Measurements from ENCODE around the gene ST8SIA6. TPM values are rescaled to one million over a fixed set of nuclear protein-coding genes. Genes with fewer than 3 reads are reported as not detected.

ST8SIA6 gene
- total and polyA plus RNA-seq, 9 of the 15 experiments (the other 6 are each of a cell fraction or from before 2014, with no cell fraction given) = 0.69 to 6.7 (median 5.0) TPM

DNA sequence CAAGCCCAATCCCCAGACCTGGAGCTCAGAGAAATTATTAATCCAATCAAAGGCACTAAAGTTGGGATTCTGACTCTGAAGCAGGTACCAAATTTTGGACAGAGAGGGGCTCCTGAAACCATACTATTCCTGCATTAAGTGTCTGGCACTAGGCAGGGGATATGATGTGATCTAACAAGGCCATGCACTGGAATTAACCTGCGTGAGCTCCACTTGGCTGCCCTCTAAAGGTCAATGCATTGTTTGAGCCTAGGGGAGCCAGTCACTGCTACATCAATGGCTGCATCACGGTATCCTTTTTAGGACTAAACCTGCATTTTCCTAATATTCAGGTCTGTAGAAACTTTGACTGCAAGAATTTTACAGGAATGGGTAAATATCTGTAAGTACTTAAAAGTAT is 42.1 kb downstream of the ST8SIA6 start (continued):
- no peak for TF ChIP-seq USF1 (CRISPR knock-in tag; IDR thresholded peaks at IDR 0.05)
- no peak for TF ChIP-seq NR0B1 (IDR thresholded peaks at IDR 0.05; ENCODE audit: partially characterized antibody)
- TF ChIP-seq, protein P1, sequence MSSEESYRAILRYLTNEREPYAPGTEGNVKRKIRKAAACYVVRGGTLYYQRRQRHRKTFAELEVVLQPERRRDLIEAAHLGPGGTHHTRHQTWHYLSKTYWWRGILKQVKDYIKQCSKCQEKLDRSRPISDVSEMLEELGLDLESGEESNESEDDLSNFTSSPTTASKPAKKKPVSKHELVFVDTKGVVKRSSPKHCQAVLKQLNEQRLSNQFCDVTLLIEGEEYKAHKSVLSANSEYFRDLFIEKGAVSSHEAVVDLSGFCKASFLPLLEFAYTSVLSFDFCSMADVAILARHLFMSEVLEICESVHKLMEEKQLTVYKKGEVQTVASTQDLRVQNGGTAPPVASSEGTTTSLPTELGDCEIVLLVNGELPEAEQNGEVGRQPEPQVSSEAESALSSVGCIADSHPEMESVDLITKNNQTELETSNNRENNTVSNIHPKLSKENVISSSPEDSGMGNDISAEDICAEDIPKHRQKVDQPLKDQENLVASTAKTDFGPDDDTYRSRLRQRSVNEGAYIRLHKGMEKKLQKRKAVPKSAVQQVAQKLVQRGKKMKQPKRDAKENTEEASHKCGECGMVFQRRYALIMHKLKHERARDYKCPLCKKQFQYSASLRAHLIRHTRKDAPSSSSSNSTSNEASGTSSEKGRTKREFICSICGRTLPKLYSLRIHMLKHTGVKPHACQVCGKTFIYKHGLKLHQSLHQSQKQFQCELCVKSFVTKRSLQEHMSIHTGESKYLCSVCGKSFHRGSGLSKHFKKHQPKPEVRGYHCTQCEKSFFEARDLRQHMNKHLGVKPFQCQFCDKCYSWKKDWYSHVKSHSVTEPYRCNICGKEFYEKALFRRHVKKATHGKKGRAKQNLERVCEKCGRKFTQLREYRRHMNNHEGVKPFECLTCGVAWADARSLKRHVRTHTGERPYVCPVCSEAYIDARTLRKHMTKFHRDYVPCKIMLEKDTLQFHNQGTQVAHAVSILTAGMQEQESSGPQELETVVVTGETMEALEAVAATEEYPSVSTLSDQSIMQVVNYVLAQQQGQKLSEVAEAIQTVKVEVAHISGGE (CRISPR knock-in tag; IDR thresholded peaks at IDR 0.05) = no peak
- TF ChIP-seq, protein P2, sequence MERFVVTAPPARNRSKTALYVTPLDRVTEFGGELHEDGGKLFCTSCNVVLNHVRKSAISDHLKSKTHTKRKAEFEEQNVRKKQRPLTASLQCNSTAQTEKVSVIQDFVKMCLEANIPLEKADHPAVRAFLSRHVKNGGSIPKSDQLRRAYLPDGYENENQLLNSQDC (CRISPR knock-in tag; IDR thresholded peaks at IDR 0.05) = no peak
- no peak for TF ChIP-seq PREB (CRISPR knock-in tag; IDR thresholded peaks at IDR 0.05)
- no peak for TF ChIP-seq HDAC8 (tag; IDR thresholded peaks at IDR 0.05)
- TF ChIP-seq, protein P3, sequence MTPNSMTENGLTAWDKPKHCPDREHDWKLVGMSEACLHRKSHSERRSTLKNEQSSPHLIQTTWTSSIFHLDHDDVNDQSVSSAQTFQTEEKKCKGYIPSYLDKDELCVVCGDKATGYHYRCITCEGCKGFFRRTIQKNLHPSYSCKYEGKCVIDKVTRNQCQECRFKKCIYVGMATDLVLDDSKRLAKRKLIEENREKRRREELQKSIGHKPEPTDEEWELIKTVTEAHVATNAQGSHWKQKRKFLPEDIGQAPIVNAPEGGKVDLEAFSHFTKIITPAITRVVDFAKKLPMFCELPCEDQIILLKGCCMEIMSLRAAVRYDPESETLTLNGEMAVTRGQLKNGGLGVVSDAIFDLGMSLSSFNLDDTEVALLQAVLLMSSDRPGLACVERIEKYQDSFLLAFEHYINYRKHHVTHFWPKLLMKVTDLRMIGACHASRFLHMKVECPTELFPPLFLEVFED (CRISPR knock-in tag; conservative IDR thresholded peaks at IDR 0.05) = no peak
- TF ChIP-seq, protein P4, sequence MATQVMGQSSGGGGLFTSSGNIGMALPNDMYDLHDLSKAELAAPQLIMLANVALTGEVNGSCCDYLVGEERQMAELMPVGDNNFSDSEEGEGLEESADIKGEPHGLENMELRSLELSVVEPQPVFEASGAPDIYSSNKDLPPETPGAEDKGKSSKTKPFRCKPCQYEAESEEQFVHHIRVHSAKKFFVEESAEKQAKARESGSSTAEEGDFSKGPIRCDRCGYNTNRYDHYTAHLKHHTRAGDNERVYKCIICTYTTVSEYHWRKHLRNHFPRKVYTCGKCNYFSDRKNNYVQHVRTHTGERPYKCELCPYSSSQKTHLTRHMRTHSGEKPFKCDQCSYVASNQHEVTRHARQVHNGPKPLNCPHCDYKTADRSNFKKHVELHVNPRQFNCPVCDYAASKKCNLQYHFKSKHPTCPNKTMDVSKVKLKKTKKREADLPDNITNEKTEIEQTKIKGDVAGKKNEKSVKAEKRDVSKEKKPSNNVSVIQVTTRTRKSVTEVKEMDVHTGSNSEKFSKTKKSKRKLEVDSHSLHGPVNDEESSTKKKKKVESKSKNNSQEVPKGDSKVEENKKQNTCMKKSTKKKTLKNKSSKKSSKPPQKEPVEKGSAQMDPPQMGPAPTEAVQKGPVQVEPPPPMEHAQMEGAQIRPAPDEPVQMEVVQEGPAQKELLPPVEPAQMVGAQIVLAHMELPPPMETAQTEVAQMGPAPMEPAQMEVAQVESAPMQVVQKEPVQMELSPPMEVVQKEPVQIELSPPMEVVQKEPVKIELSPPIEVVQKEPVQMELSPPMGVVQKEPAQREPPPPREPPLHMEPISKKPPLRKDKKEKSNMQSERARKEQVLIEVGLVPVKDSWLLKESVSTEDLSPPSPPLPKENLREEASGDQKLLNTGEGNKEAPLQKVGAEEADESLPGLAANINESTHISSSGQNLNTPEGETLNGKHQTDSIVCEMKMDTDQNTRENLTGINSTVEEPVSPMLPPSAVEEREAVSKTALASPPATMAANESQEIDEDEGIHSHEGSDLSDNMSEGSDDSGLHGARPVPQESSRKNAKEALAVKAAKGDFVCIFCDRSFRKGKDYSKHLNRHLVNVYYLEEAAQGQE (IDR thresholded peaks at IDR 0.05; ENCODE audit: borderline replicate concordance) = peak; percentile 52
- TF ChIP-seq, protein P4 (CRISPR knock-in tag; IDR thresholded peaks at IDR 0.05; ENCODE audit: low read depth) = no peak

All from K562 (cell line).